Measurements from ENCODE around the gene TRAFD1.
A peak's percentile ranks its signal among the peaks of the same experiment; 100 is the strongest.

Gene TRAFD1

GRCh38 chr12:112179916-112180315, 54.6 kb downstream of the TRAFD1 start:
- no peak for DNase-seq

GRCh38 chr12:112180422-112180821, 55.1 kb downstream of the TRAFD1 start:
- DNase-seq = no peak

- DNase-seq = no peak
Measured at GRCh38 chr12:112182499-112182898, 57.1 kb downstream of the TRAFD1 start.

DNA sequence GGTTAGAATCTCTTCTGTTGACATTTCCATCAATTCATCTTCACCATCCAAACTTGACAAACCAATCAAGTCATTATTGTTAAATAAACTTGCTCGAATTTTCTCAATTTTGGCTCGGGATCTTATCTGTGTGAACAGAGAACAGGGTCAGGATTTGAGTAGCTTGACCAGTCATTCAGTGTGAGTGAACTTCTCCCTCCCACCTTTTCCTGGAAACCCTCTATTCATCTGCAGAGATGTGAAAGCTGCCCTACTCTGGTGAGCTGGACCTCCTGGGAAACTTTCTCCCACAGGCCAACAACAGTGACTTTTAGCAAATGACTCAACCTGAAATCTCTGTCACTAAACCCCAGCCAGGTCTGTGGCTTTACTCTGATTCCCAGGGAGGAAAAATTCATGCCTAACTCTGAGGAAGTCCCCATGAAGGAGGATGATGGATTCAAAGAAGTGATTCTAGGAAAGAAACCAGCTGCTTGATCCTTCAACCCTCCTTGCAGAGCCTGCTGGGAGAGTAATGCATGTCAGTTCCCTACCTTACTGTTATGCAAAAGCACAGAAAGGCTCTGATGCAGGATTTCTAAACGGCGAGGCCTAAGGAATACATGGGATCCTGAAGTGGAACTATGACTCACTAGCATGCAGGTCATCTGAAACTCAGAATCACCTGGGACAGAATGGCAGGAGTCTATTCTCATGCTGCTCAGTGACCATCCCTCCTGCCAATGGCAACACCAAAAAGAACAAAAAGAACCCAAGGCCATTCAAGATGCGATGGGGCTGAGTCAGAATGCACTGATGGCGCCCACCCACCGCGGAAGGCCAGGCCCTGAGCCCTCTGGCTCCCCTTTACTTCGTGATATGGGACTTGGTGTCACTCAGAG, 58.0 kb downstream of the TRAFD1 start:
- DNase-seq = no peak

DNA sequence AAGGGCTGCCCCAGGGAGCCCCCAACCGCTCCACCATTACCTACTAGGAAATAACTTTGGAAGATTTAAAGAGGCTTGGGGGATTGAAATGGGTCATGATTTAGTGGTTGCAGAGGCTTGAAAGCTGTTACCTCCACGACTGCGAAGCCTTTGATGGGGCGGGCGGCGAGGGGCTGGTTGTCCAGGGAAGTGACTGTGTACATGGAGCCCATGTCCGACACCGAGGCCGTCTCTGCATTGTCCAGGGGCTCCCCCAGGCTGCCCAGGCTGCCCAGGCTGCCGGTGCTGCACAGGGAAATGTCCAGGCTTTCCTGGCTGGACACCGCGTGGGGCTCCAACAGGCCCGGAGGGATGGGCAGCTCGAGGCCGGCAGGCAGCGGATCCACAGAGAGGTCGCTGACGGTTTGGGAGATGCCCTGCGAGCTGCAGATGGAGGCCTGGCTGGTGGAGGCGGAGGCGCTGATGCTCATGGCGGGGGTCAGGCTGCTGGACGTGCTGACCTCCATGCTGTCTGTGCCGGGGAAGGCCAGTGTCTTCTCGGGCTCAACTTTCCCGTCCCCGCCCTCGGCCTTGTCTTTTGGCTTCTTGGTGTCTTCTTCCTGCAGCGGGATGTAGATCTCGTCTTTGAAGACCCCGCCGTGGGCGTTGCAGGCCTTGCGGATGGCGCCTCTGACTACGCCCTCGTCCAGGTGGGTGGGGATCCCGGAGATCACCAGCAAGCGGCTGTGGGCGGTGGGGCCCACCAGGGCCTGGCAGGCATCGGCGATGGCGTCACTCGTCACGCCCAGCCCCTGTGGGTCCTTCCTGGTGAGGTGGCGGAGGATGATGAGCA, 58.9 kb downstream of the TRAFD1 start:
- no peak for DNase-seq

DNA sequence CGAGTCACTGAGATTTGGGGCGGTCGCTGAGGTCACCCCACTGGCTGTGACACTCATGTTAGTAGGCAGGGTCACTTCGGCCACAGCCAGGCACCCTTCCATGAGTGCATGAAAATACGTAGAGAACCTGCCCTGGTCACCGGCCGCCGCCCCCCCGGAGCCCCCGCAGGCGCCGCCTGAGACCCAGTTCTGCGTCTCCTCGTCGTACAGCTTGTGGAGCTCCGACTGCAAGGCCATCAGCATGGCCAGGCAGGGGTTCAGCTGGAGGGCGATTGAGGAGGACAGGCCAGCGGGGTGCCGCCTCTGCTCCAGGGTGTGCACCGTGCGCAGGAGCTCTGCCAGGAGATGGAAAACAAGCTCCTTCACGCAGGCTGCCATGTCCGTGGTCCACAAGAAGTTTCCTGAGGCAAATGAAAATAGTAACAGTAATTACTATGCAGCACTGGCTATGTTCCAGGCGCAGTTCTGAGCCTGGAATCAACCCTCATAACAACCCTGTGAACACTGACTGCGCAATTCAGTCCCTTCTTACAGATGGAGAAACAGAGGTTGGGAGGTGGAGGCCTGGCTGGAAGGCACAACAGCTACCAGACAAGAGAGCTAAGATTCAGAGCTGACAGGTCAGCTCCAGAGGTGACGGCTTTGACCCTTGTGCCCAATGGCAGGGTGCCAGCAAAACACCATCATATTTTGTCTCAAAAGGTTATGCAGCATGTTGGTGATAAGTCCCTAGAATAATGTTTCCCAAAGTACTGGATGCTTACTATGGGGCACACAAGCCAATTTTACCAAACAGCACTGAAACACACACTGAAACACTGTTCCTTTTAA, 59.9 kb downstream of the TRAFD1 start:
- no peak for DNase-seq

- DNase-seq = no peak
Measured at GRCh38 chr12:112188130-112188830, 62.9 kb downstream of the TRAFD1 start.

GRCh38 chr12:112190231-112191025, 65.1 kb downstream of the TRAFD1 start:
- no peak for DNase-seq

- DNase-seq = no peak
Measured at GRCh38 chr12:112191201-112191600, 65.8 kb downstream of the TRAFD1 start.

DNA sequence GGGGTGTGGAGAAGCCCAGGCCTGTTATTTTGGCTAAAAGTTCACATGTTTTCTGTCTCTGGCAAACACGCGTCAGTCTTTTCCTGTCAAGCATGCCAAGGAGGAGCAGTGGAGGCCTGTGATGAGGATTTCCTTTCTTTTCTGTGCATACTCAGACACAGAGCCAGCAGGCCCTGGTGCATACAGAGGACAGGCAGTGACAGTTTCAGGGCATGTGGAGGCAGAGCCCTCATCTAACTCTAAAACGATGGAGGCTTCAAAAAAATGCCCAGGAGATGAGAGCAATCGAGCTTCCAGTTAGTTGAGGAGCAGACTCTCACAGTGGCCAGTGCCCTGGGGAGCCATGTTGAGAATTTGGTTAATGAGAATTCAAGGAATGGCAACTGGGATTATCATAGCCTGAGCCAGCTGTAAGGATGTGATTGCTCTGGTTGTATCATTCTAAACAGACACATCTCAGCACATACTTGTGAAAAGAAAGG, 66.5 kb downstream of the TRAFD1 start:
- DNase-seq = no peak

- no peak for DNase-seq
Measured at GRCh38 chr12:112192475-112192874, 67.1 kb downstream of the TRAFD1 start.

GRCh38 chr12:112194601-112195247, 69.4 kb downstream of the TRAFD1 start:
- no peak for DNase-seq

GRCh38 chr12:112196196-112196875, 71.0 kb downstream of the TRAFD1 start:
- DNase-seq = no peak

GRCh38 chr12:112198120-112198733, 72.9 kb downstream of the TRAFD1 start:
- peak; percentile 43 to 55 for DNase-seq

GRCh38 chr12:112199136-112199535, 73.8 kb downstream of the TRAFD1 start:
- no peak for DNase-seq

Data from CD4-positive, alpha-beta T cell treated with Interleukin-4 for 1 hour (primary cell).